Hepatic stellate cell (primary cell): Measurements from ENCODE around the gene CLCN2.
A peak's percentile ranks its signal among the peaks of the same experiment; 100 is the strongest.

Source experiments
- DNase-seq: peaks from one replicate; pipeline ENCODE4 v3.0.0; 2011; ENCODE audit warnings: low spot score

The CLCN2 gene

GRCh38 chr3:184380627-184381260 is 19.3 kb upstream of the CLCN2 start:
- no peak for DNase-seq

- DNase-seq, result peak; percentile 82
These were observed 18.8 kb upstream of the CLCN2 start for GRCh38 chr3:184380185-184380626.

- DNase-seq, result no peak
These were observed 18.2 kb upstream of the CLCN2 start, which contains the start of gene CHRD for GRCh38 chr3:184379358-184380184. CHRD (plus strand) TSS chr3:184380054; CDS start chr3:184380319, 265 bp downstream.

GRCh38 chr3:184378651-184379357 is 17.4 kb upstream of the CLCN2 start:
- DNase-seq, result peak; percentile 47

GRCh38 chr3:184377882-184378445 is 16.6 kb upstream of the CLCN2 start, which contains the start of gene THPO:
THPO (minus strand) TSS chr3:184378207; CDS start chr3:184376259, 1,948 bp downstream.
- DNase-seq, result no peak

GRCh38 chr3:184377374-184377773 is 16.0 kb upstream of the CLCN2 start:
- DNase-seq, result no peak

- no peak for DNase-seq
These were observed 14.5 kb upstream of the CLCN2 start for GRCh38 chr3:184375747-184376461.

GRCh38 chr3:184373422-184373821 is 12.0 kb upstream of the CLCN2 start:
- peak; percentile 53 for DNase-seq

- no peak for DNase-seq
These were observed 11.5 kb upstream of the CLCN2 start for GRCh38 chr3:184372911-184373310.

- no peak for DNase-seq
These were observed 11.0 kb upstream of the CLCN2 start for GRCh38 chr3:184372296-184372821.

- peak; percentile 91 for DNase-seq
These were observed 10.2 kb upstream of the CLCN2 start for GRCh38 chr3:184371570-184372018.

- peak; percentile 32 for DNase-seq
These were observed 7.3 kb upstream of the CLCN2 start for GRCh38 chr3:184368586-184369183.

GRCh38 chr3:184368116-184368515 is 6.7 kb upstream of the CLCN2 start:
- no peak for DNase-seq

GRCh38 chr3:184366619-184367289 is 5.3 kb upstream of the CLCN2 start:
- no peak for DNase-seq

GRCh38 chr3:184362668-184363546 is 1.5 kb upstream of the CLCN2 start:
- peak; percentile 97 for DNase-seq

- peak; percentile 75 for DNase-seq
These were observed 695 bp upstream of the CLCN2 start for GRCh38 chr3:184361932-184362667.

- no peak for DNase-seq
These were observed 375 bp downstream of the CLCN2 start for GRCh38 chr3:184360929-184361531.
